HG02884 (cell line): ENCODE data around the gene MKRN1.
"Not testable (repeated sequence)": the region's sequence is repeated elsewhere in the genome, so short reads cannot be mapped to it uniquely, and the experiment has no call there.

ENCODE experiments used
- ATAC-seq: cut with Tn5 transposase; IDR thresholded peaks from one replicate; pipeline ENCODE4 v1.9.1; 2021; ENCODE audit warnings: mild to moderate bottlenecking, moderate library complexity; ENCODE audit not compliant: unreplicated experiment

MKRN1 gene, protein sequence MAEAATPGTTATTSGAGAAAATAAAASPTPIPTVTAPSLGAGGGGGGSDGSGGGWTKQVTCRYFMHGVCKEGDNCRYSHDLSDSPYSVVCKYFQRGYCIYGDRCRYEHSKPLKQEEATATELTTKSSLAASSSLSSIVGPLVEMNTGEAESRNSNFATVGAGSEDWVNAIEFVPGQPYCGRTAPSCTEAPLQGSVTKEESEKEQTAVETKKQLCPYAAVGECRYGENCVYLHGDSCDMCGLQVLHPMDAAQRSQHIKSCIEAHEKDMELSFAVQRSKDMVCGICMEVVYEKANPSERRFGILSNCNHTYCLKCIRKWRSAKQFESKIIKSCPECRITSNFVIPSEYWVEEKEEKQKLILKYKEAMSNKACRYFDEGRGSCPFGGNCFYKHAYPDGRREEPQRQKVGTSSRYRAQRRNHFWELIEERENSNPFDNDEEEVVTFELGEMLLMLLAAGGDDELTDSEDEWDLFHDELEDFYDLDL

DNA sequence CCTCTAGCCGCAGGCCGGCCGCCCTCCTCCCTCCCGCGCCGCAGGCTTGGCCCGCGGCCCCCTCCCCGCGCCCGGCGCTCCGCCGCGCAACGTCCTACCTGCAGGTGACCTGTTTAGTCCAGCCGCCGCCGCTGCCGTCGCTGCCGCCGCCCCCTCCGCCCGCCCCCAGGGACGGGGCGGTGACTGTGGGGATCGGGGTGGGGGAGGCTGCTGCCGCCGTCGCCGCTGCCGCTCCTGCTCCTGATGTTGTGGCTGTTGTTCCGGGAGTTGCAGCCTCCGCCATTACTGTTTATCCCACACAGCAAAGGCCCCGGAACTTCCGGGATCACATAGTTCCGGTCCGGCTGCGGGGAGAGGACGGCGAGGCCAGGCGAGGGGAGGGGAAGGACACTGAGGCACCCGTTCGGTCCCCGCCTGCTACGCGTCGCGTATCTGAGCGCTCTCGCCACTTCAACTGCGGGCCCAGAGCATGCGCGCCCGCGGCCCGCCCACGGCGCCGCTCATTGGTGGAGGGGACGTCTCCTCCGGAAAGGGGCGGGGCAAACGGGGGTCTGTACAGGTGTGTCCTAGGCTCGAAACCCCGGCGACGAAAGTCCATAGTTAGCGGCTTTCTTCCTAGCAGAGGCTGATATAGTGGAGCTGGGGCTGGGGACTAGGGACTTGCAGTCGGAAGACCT is at the start of gene MKRN1:
Gene MKRN1, minus strand, starts transcription at position 444 of the 677 bp plus-strand sequence. Its CDS starts 161 bp downstream, at position 283.
- ATAC-seq, result peak; percentile 84

DNA sequence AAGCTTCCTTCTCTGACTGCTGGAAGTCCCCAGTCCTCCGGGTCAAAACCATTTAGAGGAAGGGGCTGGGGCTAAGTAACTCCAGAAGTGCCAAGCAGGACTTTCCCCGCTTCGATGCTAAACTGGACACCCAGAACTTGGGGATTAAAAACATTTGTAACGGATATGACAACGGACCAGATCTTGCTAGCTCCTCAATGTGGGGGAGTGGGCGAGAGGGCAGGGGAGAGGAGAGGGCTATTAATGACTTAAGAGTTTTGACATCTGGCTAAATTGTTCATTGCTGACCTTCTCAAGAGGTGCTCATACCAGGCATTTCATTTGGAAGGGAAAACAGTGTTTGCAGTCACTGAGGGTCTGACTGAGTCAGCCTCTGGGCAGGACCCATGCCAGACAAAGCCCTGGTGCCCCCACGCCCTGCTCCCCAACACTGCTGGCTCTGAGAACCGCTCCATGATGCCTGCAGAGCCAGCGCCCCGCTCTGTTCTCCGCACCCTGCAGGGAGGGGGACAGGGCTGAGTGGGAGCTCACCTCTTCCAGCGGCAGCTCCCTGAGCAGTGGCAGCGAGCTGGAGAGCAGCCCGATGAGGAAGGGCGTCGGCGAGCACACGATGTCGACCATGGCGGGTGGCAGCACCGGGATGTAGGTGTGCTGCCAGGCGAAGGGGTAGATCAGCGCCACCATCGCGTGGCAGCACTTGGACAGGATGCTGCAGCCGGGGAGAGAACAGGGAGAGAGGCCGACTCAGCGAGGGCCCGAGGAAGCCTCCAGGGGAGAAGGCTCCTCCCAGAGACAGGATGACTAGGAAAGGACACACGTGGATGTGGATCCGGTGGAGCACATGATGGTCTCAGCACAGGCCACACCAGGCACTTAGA is 47.7 kb upstream of the MKRN1 start:
- no peak for ATAC-seq

DNA sequence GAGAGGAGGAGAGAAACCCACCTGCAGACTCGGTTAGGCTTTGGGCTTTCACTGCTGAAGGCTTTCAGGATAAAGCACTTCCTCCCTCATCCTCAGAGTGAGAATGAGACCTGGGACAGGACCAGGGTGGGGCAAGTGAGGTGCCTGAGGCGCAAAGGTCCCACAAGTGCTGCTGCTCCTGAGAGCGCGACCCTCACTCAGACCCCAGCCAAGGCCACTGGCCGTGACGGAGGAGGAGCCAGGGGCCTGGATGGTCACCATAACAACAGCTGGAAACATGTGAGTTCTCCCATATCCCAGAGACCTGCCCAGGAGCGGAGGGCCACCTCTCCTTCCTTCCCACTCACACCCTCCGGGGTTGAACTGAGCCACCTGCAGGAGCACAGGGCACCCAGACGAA is 46.9 kb upstream of the MKRN1 start:
- no peak for ATAC-seq

DNA sequence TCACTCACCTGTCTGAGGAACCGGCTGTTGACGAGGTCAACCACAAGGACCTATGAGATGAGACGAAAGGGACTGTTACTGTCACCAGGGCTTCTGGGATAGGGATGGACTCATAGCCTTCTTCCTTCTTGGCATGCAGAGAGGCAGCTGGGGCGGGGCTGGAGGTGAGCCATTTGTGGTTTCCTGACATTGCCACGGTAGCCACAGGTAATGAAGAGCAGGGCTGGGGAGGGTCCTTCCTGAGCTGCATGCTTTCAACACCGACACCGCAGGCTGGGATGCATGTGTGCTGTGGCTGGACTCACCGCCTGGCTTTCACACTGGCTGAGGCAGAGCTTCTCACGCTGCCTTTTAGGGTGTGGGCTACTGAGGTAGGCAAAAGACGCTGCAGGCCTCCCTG is 46.4 kb upstream of the MKRN1 start:
- no peak for ATAC-seq

- no peak for ATAC-seq
Measured at GRCh38 chr7:140521421-140521820, 42.1 kb upstream of the MKRN1 start.

GRCh38 chr7:140519007-140519399 is 39.7 kb upstream of the MKRN1 start:
- ATAC-seq, result no peak

DNA sequence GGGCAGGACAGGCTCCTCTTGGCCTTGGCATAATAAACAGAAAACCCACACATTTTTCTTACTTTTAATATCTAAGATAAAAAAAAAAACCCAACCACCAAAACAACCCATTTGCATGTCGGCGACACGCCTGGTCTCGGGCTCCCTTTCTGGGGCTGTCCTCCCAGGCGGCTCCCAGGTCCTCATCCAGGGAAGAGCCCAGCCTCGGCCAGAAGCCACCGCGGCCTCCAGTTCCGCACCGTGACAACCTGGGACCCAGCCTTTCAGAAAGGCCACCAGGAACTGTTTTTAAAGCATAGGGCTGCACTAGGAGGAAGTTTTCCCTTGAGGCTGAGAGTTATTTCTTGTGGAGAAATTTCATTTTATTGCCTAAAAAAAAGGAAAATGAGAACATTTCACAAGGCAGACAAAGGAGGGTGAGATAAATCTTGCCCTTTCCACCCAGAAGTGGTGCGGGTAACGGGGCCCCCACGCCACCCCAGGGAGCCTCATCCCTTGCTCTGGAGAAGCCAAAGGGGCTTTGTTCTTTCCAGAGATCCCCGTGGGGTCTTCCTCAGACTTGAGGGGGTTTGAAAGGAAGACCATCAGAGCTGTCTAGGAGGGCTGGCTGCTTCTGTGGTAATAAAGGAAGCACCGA is 39.2 kb upstream of the MKRN1 start:
- no peak for ATAC-seq

- no peak for ATAC-seq
Measured at GRCh38 chr7:140517546-140518369, 38.5 kb upstream of the MKRN1 start.

GRCh38 chr7:140512317-140513000 is 33.2 kb upstream of the MKRN1 start:
- ATAC-seq, result no peak

DNA sequence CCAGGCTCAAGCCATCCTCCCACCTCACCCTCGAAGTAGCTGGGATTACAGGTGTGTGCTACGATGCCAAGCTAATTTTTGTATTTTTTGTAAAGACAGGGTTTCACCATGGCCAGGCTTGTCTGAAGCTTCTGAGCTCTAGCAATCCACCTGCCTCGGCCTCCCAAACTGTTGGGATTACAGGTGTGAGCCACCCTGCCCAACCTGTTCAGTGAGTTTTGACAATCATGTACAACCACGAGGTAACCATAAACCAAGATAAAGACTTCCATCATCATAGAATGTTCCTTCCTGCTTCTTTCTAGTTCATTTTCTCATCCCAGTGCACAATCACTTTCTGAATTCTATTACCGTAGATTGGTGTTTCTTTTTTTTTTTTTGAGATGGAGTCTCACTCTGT is 30.5 kb upstream of the MKRN1 start:
- ATAC-seq, result no peak

DNA sequence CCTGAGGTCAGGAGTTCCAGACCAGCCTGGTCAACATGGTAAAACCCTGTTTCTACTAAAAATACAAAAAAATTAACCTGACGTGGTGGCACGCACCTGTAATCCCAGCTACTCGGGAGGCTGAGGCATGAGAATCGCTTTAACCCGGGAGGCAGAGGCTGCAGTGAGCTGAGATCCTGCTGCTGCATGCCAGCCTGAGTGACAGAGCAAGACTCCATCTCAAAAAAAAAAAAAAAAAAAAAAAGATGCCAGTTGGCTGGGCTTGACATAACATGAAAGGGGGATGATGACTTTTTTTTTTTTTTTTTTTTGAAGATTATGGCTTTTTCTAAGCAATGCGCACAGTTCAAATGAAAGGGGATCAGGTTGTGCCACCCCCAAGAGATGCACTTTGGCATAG is 28.3 kb upstream of the MKRN1 start:
- ATAC-seq, result not testable (repeated sequence)

- ATAC-seq, result no peak
Measured at GRCh38 chr7:140506788-140507464, 27.6 kb upstream of the MKRN1 start.

- no peak for ATAC-seq
Measured at GRCh38 chr7:140501966-140502365, 22.7 kb upstream of the MKRN1 start.

GRCh38 chr7:140497807-140498206 is 18.5 kb upstream of the MKRN1 start:
- ATAC-seq, result not testable (repeated sequence)

- ATAC-seq, result no peak
Measured at GRCh38 chr7:140497241-140497769, 18.0 kb upstream of the MKRN1 start.

- no peak for ATAC-seq
Measured at GRCh38 chr7:140495514-140496097, 16.3 kb upstream of the MKRN1 start.

DNA sequence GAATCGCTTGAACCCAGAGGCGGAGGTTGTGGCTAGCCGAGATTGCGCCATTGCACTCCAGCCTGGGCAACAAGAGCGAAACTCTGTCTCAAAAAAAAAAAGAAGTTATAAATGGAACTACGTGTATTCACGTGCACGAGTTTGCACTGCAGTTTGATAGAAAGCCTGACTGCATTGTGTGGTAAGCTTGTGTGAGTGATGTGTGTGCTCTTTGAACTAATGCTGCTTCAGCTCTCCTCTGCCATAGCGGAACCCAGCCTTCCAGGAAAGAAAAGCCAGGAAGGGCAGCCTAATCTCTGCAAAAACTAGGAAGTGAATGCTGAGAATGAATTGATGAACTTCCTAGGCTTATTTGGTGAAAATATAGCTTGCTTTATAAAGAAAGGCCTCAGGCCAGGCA is 15.6 kb upstream of the MKRN1 start:
- ATAC-seq, result no peak

- ATAC-seq, result no peak
Measured at GRCh38 chr7:140489026-140489359, 9.7 kb upstream of the MKRN1 start.
